Measurements from ENCODE around the gene KRTAP16-1. TPM values are rescaled to one million over a fixed set of nuclear protein-coding genes. Genes with fewer than 3 reads are reported as not detected.
"Not testable (repeated sequence)": the region's sequence is repeated elsewhere in the genome, so short reads cannot be mapped to it uniquely, and the experiment has no call there.

Gene KRTAP16-1
- total RNA-seq, 1 donor from 2014 or later: not detected

DNA sequence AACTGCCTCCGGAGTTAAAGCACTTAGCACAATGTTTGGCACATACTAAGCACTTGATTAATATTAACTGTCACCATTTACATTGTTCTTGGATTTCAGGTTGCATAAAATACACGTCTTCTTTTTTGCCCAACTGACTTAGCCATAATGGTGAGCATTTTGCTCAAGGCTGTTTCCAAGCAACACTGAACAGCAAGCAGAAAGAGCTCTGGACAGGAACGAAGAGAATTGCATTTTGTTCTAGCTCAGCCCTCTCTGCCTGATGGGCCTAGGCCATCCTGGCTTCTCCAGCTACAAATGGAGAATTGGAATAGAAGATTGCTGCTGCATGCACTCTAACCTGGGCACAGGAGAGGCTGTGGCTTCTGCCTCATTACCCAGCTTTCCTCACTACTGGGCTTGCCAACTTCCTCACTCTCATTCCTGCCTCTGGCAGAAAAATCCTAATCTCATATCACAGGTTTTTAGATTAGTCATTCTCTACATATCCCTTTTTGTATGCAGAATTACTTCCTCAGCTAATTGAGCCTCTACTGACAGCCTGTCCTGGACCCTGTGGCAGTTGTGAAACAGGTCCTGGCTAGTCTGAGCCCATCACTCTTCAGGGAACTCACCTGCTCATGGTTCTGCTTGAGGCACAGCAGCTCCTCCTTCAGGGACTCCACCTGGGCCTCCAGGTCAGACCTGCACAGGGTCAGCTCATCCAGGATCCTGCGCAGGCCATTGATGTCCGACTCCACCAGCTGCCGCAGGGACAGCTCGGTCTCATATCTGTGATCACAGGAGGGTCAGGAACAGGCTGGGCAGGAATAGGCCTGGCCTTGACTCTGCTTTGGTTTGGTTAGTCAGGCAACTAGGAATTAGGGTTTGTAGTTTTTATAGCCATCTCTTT is 39.0 kb upstream of the KRTAP16-1 start:
- H3K4me1 Mint-ChIP-seq (ENCODE audit: low read depth): no peaks in the 10 kb centered on the region

DNA sequence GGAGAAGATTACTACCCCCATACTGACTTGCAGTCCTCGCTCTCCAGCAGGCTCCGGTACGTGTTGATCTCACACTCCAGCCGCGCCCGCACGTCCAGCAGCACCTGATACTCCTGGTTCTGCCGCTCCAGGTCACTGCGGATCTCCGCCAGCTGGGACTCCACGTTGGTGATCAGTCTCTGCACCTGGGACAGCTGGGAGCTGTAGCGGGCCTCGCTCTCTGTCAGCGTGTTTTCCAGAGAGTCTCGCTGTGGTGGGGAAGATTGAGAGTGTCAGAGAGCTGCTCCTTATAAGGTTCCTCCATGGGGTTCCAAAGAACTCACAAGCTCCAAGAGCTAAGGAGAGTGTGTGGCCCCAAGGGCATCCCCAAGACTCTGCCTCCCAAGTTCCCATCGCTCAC is 37.3 kb upstream of the KRTAP16-1 start:
- DNase-seq (ENCODE audit: low spot score): not testable (repeated sequence)

More for the DNA sequence above, 39.0 kb upstream of the KRTAP16-1 start:
- TF ChIP-seq, protein P1, sequence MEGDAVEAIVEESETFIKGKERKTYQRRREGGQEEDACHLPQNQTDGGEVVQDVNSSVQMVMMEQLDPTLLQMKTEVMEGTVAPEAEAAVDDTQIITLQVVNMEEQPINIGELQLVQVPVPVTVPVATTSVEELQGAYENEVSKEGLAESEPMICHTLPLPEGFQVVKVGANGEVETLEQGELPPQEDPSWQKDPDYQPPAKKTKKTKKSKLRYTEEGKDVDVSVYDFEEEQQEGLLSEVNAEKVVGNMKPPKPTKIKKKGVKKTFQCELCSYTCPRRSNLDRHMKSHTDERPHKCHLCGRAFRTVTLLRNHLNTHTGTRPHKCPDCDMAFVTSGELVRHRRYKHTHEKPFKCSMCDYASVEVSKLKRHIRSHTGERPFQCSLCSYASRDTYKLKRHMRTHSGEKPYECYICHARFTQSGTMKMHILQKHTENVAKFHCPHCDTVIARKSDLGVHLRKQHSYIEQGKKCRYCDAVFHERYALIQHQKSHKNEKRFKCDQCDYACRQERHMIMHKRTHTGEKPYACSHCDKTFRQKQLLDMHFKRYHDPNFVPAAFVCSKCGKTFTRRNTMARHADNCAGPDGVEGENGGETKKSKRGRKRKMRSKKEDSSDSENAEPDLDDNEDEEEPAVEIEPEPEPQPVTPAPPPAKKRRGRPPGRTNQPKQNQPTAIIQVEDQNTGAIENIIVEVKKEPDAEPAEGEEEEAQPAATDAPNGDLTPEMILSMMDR (IDR thresholded peaks at IDR 0.05): no peak
- peaks cover 2% of the 10 kb centered on the region for H3K36me3 Mint-ChIP-seq (ENCODE audit: low read depth)
- peaks cover 5% of the 10 kb centered on the region for H3K9me3 Mint-ChIP-seq (ENCODE audit: low read depth)
- H3K4me3 Mint-ChIP-seq (ENCODE audit: unreplicated experiment): no peak overlapping the region
- H3K27me3 Mint-ChIP-seq (ENCODE audit: low read depth): peaks cover 17% of the 10 kb centered on the region
- DNase-seq (ENCODE audit: low spot score): no peak
- no peak overlapping the region for H3K27ac Mint-ChIP-seq (ENCODE audit: unreplicated experiment)

DNA sequence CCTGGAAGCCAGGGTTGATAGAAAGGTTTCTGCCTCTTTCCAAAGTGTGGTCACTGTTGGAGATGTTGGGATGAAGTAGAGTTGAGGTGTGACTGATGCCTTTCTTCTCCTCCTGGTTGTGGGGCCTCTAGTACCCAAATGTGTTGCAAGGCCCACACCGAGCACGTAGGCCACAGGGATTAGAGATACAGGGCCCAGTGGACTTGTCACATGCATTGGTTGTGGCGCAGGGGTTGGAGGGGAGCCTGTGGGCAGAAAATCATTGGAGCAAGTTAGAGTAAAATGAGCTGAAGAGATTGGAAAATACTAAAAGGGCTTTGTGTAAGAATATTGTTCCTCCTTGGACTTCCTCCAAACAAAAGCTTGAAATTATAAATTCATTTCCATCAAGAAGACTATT is 36.9 kb upstream of the KRTAP16-1 start:
- Mint-ChIP-seq H3K4me1 (ENCODE audit: low read depth) (no peaks in the 10 kb centered on the region), H3K9me3 (ENCODE audit: low read depth) (peaks cover 23% of the 10 kb centered on the region), H3K27me3 (ENCODE audit: low read depth) (peaks cover 1% of the 10 kb centered on the region), H3K27ac (ENCODE audit: unreplicated experiment) (no peak overlapping the region), H3K4me3 (ENCODE audit: unreplicated experiment) (no peak overlapping the region), H3K36me3 (ENCODE audit: low read depth) (peaks cover 7% of the 10 kb centered on the region)
- TF ChIP-seq, protein P1 (IDR thresholded peaks at IDR 0.05): no peak
- DNase-seq (ENCODE audit: low spot score): no peak

More for the DNA sequence above, 37.3 kb upstream of the KRTAP16-1 start:
- H3K4me3 Mint-ChIP-seq (ENCODE audit: unreplicated experiment); H3K27me3 Mint-ChIP-seq (ENCODE audit: low read depth); H3K27ac Mint-ChIP-seq (ENCODE audit: unreplicated experiment); H3K36me3 Mint-ChIP-seq (ENCODE audit: low read depth); H3K4me1 Mint-ChIP-seq (ENCODE audit: low read depth): not testable (repeated sequence)
- H3K9me3 Mint-ChIP-seq (ENCODE audit: low read depth): peaks cover 20% of the 10 kb centered on the region

DNA sequence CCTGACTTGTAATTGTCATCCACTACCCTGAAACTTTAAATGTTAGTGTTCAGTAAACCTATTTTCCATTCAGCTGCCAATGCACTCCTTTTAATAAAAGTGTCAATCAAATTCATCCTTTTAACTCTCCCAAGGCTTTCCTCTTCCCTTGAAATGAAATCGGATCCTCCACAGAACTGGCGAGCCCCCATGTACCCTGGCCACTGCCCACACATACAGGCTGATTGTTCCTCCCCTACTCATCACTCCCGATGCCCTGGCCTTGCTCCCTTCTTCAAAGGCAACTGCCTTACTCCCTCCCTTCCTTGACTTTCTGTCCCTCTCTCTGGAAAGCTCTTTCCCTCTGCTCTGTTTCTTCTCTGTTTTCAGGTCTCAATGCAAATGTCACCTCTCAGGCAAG is 33.9 kb upstream of the KRTAP16-1 start:
- Mint-ChIP-seq H3K36me3 (ENCODE audit: low read depth) (peaks cover 7% of the 10 kb centered on the region), H3K4me1 (ENCODE audit: low read depth) (no peaks in the 10 kb centered on the region), H3K27ac (ENCODE audit: unreplicated experiment) (no peak overlapping the region), H3K4me3 (ENCODE audit: unreplicated experiment) (no peak overlapping the region), H3K27me3 (ENCODE audit: low read depth) (peaks cover 8% of the 10 kb centered on the region), H3K9me3 (ENCODE audit: low read depth) (peaks cover 26% of the 10 kb centered on the region)
- TF ChIP-seq, protein P1 (IDR thresholded peaks at IDR 0.05): no peak
- DNase-seq (ENCODE audit: low spot score): no peak

DNA sequence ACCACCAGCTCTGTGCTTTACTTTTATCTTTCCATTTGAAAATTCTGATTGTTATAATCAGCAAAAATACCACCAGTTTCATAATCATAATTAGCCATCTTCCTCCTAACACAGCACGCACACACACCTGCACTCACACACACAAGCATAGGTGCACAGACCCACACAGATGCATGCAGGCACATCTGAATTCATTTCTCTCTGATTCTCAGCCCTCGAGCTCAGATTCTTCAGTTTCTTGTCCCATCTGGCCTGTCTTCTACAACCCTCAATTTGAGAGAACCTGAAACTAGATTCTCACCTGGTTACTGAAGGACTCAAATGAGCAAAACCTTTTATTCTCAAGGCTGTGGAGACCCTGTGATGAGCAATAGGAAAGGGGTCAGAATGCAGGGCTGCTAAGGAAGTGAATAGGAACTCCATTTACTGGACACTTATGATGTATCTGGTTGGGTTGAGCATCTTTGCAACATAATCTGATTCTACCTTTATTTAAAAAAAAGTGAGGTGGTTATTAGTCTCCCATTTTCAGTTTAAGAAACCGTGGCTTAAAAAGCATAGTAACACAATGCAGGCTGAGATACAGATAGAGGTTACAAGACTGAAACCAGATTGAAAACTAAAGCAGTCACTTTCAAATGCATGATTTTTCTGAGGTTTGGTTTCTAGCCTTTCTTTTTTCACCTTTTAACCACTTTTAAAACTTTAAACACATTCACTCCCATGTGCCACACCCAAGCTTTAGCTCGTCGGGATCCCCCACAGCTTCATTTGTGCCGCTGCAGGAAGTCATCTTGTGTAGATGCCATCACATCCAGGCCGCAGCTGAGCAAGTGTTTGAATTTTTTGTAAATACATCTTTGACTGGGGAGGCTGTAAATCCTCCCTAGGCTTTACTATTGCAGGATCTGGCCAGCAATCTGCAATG is 32.1 kb upstream of the KRTAP16-1 start:
- no peaks in the 10 kb centered on the region for H3K4me1 Mint-ChIP-seq (ENCODE audit: low read depth)

More for the DNA sequence above, 32.1 kb upstream of the KRTAP16-1 start:
- H3K4me3 Mint-ChIP-seq (ENCODE audit: unreplicated experiment): no peak overlapping the region
- DNase-seq (ENCODE audit: low spot score): no peak
- peaks cover 8% of the 10 kb centered on the region for H3K27me3 Mint-ChIP-seq (ENCODE audit: low read depth)
- H3K9me3 Mint-ChIP-seq (ENCODE audit: low read depth): peaks cover 26% of the 10 kb centered on the region
- no peak overlapping the region for H3K27ac Mint-ChIP-seq (ENCODE audit: unreplicated experiment)
- TF ChIP-seq, protein P1 (IDR thresholded peaks at IDR 0.05): no peak
- H3K36me3 Mint-ChIP-seq (ENCODE audit: low read depth): peaks cover 7% of the 10 kb centered on the region

Data from chondrocyte (in vitro differentiated cells).